GM15510 (cell line): ENCODE results near the gene RNGTT.

Source experiments
- POLR2A ChIP-seq: IDR thresholded peaks from 3 replicates; pipeline ENCODE4 v1.6.1; 2011; ENCODE audit warnings: borderline replicate concordance; ENCODE audit not compliant: insufficient read length; ENCODE audit errors: extremely low read depth

RNGTT gene

GRCh38 chr6:88562353-88563276 is 400.8 kb downstream of the RNGTT start:
- no peak for TF ChIP-seq POLR2A

DNA sequence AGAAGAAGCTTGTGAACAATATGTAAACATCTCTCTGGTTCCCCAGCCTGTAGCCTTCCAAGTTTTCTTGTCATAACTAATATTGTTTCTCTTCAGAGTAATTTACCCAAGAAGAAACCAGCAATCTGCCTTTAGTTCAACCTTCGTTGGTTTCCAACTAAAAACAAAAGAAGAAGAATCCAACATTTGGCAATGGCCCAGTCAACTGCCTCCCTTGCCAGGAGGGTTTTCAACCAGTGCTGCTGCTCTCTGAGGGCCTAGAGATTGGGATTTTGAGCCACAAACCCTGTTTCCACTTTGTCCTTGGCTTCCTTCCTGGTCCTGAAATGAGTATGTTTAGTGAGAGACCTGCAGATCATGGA is 401.5 kb downstream of the RNGTT start:
- no peak for TF ChIP-seq POLR2A

- no peak for TF ChIP-seq POLR2A
Measured at GRCh38 chr6:88561034-88561953, 402.1 kb downstream of the RNGTT start.
